ENCODE results near the gene ATG4D.

The ATG4D gene

GRCh38 chr19:10577951-10578350 is 34.2 kb downstream of the ATG4D start:
- no peak for DNase-seq (ENCODE audit: low read depth in 3 of 3)

- peak; percentile 80 to 86 (median 81) for DNase-seq (ENCODE audit: low read depth in 3 of 3)
Measured at GRCh38 chr19:10580979-10581631, 37.4 kb downstream of the ATG4D start.

- DNase-seq (ENCODE audit: low read depth in 3 of 3), result no peak
Measured at GRCh38 chr19:10582091-10582490, 38.4 kb downstream of the ATG4D start.

GRCh38 chr19:10583036-10583776 is 39.5 kb downstream of the ATG4D start:
- DNase-seq (ENCODE audit: low read depth in 3 of 3), result no peak

GRCh38 chr19:10586396-10586795 is 42.7 kb downstream of the ATG4D start:
- no peak for DNase-seq (ENCODE audit: low read depth in 3 of 3)

- DNase-seq (ENCODE audit: low read depth in 3 of 3), result no peak
Measured at GRCh38 chr19:10587022-10587838, 43.5 kb downstream of the ATG4D start, which contains the start of gene AP1M2. TSS of gene AP1M2 (minus strand) at chr19:10587312. CDS start at chr19:10587231, 81 bp downstream.

- no peak for DNase-seq (ENCODE audit: low read depth in 3 of 3)
Measured at GRCh38 chr19:10587839-10588150, 44.1 kb downstream of the ATG4D start.

GRCh38 chr19:10593148-10593547 is 49.4 kb downstream of the ATG4D start:
- no peak for DNase-seq (ENCODE audit: low read depth in 3 of 3)

- no peak for DNase-seq (ENCODE audit: low read depth in 3 of 3)
Measured at GRCh38 chr19:10593820-10594637, 50.3 kb downstream of the ATG4D start.

GRCh38 chr19:10600149-10600548 is 56.4 kb downstream of the ATG4D start:
- DNase-seq (ENCODE audit: low read depth in 3 of 3), result no peak

GRCh38 chr19:10601999-10602329 is 58.3 kb downstream of the ATG4D start:
- no peak for DNase-seq (ENCODE audit: low read depth in 3 of 3)

- peak; percentile 78 to 91 (median 79) for DNase-seq (ENCODE audit: low read depth in 3 of 3)
Measured at GRCh38 chr19:10602330-10603083, 58.8 kb downstream of the ATG4D start.

Measured in stimulated activated CD4-positive, alpha-beta T cell treated with anti-CD3 and anti-CD28 coated beads, TNF-alpha, amount 100 ng/mL, for 48 hours (primary cell).